HEK293 (cell line): ENCODE measurements around the gene MLN.

Experiments used
- GLI4 ChIP-seq: fragments of 450-650 bp; formaldehyde crosslinking; IDR thresholded peaks from 2 replicates; pipeline ENCODE4 v1.5.1; 2016; ENCODE audit warnings: missing biosample characterization, missing genetic modification characterization
- HOXA7 ChIP-seq: sonication (generic); formaldehyde crosslinking; IDR thresholded peaks from 2 replicates; pipeline ENCODE4 v1.8.1; 2022; ENCODE audit warnings: missing genetic modification reagents, borderline replicate concordance
- KLF10 ChIP-seq: fragments of 450-650 bp; IDR thresholded peaks from 2 replicates; pipeline ENCODE4 v1.5.1; 2018; ENCODE audit warnings: missing biosample characterization, mild to moderate bottlenecking, missing genetic modification characterization
- KLF8 ChIP-seq: fragments of 450-650 bp; formaldehyde crosslinking; IDR thresholded peaks from 2 replicates; pipeline ENCODE4 v1.5.1; 2016; ENCODE audit warnings: missing biosample characterization, missing genetic modification characterization
- REPIN1 ChIP-seq: fragments of 450-650 bp; formaldehyde crosslinking; IDR thresholded peaks from 2 replicates; pipeline ENCODE4 v1.5.1; 2017; ENCODE audit warnings: missing biosample characterization, missing genetic modification characterization, low read depth
- SALL2 ChIP-seq: fragments of 450-650 bp; formaldehyde crosslinking; IDR thresholded peaks from 2 replicates; pipeline ENCODE4 v1.5.0; 2017; ENCODE audit warnings: missing biosample characterization, mild to moderate bottlenecking, missing genetic modification characterization, borderline replicate concordance
- WT1 ChIP-seq: fragments of 450-650 bp; formaldehyde crosslinking; IDR thresholded peaks from 2 replicates; pipeline ENCODE4 v1.5.1; 2016; ENCODE audit warnings: missing biosample characterization, missing genetic modification characterization
- YY2 ChIP-seq: fragments of 450-650 bp; formaldehyde crosslinking; IDR thresholded peaks from 2 replicates; pipeline ENCODE4 v1.5.1; 2016; ENCODE audit warnings: missing biosample characterization, missing genetic modification characterization
- ZBTB48 ChIP-seq: fragments of 450-650 bp; formaldehyde crosslinking; IDR thresholded peaks from 2 replicates; pipeline ENCODE4 v1.5.1; 2016; ENCODE audit warnings: missing biosample characterization, missing genetic modification characterization
- ZBTB7A ChIP-seq: fragments of 450-650 bp; formaldehyde crosslinking; IDR thresholded peaks from 2 replicates; pipeline ENCODE4 v1.5.1; 2016; ENCODE audit warnings: low read depth, missing biosample characterization, missing genetic modification characterization
- ZFP3 ChIP-seq: fragments of 450-650 bp; formaldehyde crosslinking; IDR thresholded peaks from 2 replicates; pipeline ENCODE4 v1.5.1; 2016; ENCODE audit warnings: low read depth, missing biosample characterization, missing genetic modification characterization
- ZFP37 ChIP-seq: fragments of 450-650 bp; formaldehyde crosslinking; IDR thresholded peaks from 2 replicates; pipeline ENCODE4 v1.5.1; 2016; ENCODE audit warnings: missing biosample characterization, missing genetic modification characterization
- ZFP69B ChIP-seq: fragments of 450-650 bp; formaldehyde crosslinking; IDR thresholded peaks from 2 replicates; pipeline ENCODE4 v1.5.1; 2016; ENCODE audit warnings: missing biosample characterization, missing genetic modification characterization
- ZNF112 ChIP-seq: fragments of 450-650 bp; formaldehyde crosslinking; IDR thresholded peaks from 2 replicates; pipeline ENCODE4 v1.5.0; 2017; ENCODE audit warnings: missing biosample characterization, missing genetic modification characterization
- ZNF121 ChIP-seq: fragments of 450-650 bp; formaldehyde crosslinking; IDR thresholded peaks from 2 replicates; pipeline ENCODE4 v1.5.1; 2016; ENCODE audit warnings: missing biosample characterization, missing genetic modification characterization
- ZNF132 ChIP-seq: fragments of 450-650 bp; formaldehyde crosslinking; IDR thresholded peaks from 2 replicates; pipeline ENCODE4 v1.5.1; 2017; ENCODE audit warnings: missing biosample characterization, missing genetic modification characterization, borderline replicate concordance
- ZNF140 ChIP-seq: fragments of 450-650 bp; formaldehyde crosslinking; IDR thresholded peaks from 2 replicates; pipeline ENCODE4 v1.5.1; 2016; ENCODE audit warnings: missing biosample characterization, missing genetic modification characterization
- ZNF146 ChIP-seq: fragments of 450-650 bp; formaldehyde crosslinking; IDR thresholded peaks from 2 replicates; pipeline ENCODE4 v1.5.1; 2016; ENCODE audit warnings: missing biosample characterization, missing genetic modification characterization
- ZNF155 ChIP-seq: fragments of 450-650 bp; formaldehyde crosslinking; IDR thresholded peaks from 2 replicates; pipeline ENCODE4 v1.5.1; 2016; ENCODE audit warnings: missing biosample characterization, missing genetic modification characterization
- ZNF302 ChIP-seq: fragments of 450-650 bp; formaldehyde crosslinking; IDR thresholded peaks from 2 replicates; pipeline ENCODE4 v1.5.1; 2016; ENCODE audit warnings: missing biosample characterization, missing genetic modification characterization, low read depth
- ZNF350 ChIP-seq: fragments of 450-650 bp; formaldehyde crosslinking; IDR thresholded peaks from 2 replicates; pipeline ENCODE4 v1.5.0; 2017; ENCODE audit warnings: missing biosample characterization, mild to moderate bottlenecking, missing genetic modification characterization
- ZNF354C ChIP-seq: fragments of 450-650 bp; formaldehyde crosslinking; IDR thresholded peaks from 2 replicates; pipeline ENCODE4 v1.5.1; 2016; ENCODE audit warnings: missing biosample characterization, missing genetic modification characterization, low read depth, borderline replicate concordance
- ZNF558 ChIP-seq: fragments of 450-650 bp; formaldehyde crosslinking; IDR thresholded peaks from 2 replicates; pipeline ENCODE4 v1.5.1; 2016; ENCODE audit warnings: missing biosample characterization, missing genetic modification characterization
- ZNF747 ChIP-seq: fragments of 450-650 bp; formaldehyde crosslinking; IDR thresholded peaks from 2 replicates; pipeline ENCODE4 v1.5.1; 2016; ENCODE audit warnings: missing biosample characterization, missing genetic modification characterization
- ZSCAN16 ChIP-seq: fragments of 450-650 bp; formaldehyde crosslinking; IDR thresholded peaks from 2 replicates; pipeline ENCODE4 v1.5.1; 2016; ENCODE audit warnings: missing biosample characterization, missing genetic modification characterization
- TF ChIP-seq, protein P1 (sequence below): fragments of 450-650 bp; formaldehyde crosslinking; IDR thresholded peaks from 2 replicates; pipeline ENCODE4 v1.5.1; 2016; ENCODE audit warnings: missing biosample characterization, missing genetic modification characterization
- TF ChIP-seq, protein P2 (sequence below): fragments of 450-650 bp; formaldehyde crosslinking; IDR thresholded peaks from 2 replicates; pipeline ENCODE4 v1.5.1; 2016; ENCODE audit warnings: missing biosample characterization, missing genetic modification characterization, low read depth
- TF ChIP-seq, protein P3 (sequence below): fragments of 450-650 bp; formaldehyde crosslinking; IDR thresholded peaks from 2 replicates; pipeline ENCODE4 v1.5.1; 2016; ENCODE audit warnings: missing biosample characterization, missing genetic modification characterization
- TF ChIP-seq, protein P4 (sequence below): fragments of 450-650 bp; formaldehyde crosslinking; IDR thresholded peaks from 2 replicates; pipeline ENCODE4 v1.5.1; 2017; ENCODE audit warnings: missing biosample characterization, missing genetic modification characterization
- TF ChIP-seq, protein P5 (sequence below): fragments of 450-650 bp; formaldehyde crosslinking; IDR thresholded peaks from 2 replicates; pipeline ENCODE4 v1.5.1; 2016; ENCODE audit warnings: missing biosample characterization, missing genetic modification characterization
- TF ChIP-seq, protein P6 (sequence below): fragments of 450-650 bp; IDR thresholded peaks from 2 replicates; pipeline ENCODE4 v1.5.1; 2018; ENCODE audit warnings: missing biosample characterization, missing genetic modification characterization

The MLN gene

DNA sequence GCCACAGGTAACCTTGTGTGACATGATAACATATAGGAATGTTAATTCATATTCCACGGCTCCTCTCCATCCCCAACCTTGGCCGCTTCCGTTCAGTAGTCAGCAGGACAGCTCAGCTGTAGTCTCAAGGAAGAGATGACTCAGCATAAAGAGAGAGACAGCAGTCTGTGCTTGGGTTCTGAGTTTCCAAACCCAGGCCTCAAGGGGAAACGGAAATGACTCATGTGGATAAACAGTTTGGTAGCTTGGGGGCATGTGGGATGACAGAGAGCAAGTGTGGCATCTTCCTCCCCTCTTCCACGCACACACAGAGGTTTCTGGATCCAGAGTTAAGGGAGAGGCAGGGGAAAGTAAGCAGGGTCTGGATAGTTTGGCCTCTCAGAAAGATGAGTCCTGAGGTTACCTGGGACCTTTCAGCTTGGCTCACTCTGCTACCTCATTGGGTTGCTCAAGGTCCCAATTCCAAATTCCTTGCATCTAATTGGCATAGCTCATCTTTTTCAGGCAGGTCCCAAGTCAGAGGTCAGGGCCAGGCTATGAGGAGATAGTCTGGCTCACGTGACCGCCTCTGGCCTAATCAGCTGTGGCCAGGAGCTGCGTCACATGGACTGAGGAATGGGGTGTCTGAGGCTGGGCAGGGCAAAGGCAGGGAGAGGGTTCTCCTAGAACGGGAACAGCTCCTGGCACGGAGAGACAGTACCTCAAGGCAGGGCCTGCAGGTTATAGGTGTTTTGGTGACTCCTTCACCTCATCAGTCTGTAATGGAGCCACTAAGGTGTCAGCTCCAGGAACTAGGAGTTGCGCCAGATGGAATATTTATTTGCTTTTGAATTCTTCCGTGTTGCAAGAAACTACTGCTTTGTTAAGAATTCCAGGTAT, 36.5 kb upstream of the MLN start (continued):
- TF ChIP-seq, protein P1, sequence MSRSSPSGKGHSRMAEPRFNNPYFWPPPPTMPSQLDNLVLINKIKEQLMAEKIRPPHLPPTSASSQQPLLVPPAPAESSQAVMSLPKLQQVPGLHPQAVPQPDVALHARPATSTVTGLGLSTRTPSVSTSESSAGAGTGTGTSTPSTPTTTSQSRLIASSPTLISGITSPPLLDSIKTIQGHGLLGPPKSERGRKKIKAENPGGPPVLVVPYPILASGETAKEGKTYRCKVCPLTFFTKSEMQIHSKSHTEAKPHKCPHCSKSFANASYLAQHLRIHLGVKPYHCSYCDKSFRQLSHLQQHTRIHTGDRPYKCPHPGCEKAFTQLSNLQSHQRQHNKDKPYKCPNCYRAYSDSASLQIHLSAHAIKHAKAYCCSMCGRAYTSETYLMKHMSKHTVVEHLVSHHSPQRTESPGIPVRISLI (tag by site-specific recombination), result no peak
- TF ChIP-seq ZFP69B, result peak; percentile 59; the same call in 1 of the 2 replicates
- no peak for TF ChIP-seq ZSCAN16 (tag by site-specific recombination)
- TF ChIP-seq GLI4 (tag by site-specific recombination), result no peak
- TF ChIP-seq ZNF132 (tag by site-specific recombination), result no peak
- peak; percentile 34; the same call in 1 of the 2 replicates for TF ChIP-seq ZBTB48 (tag by site-specific recombination)
- no peak for TF ChIP-seq ZNF112
- TF ChIP-seq ZBTB7A (tag by site-specific recombination), result no peak
- TF ChIP-seq, protein P2, sequence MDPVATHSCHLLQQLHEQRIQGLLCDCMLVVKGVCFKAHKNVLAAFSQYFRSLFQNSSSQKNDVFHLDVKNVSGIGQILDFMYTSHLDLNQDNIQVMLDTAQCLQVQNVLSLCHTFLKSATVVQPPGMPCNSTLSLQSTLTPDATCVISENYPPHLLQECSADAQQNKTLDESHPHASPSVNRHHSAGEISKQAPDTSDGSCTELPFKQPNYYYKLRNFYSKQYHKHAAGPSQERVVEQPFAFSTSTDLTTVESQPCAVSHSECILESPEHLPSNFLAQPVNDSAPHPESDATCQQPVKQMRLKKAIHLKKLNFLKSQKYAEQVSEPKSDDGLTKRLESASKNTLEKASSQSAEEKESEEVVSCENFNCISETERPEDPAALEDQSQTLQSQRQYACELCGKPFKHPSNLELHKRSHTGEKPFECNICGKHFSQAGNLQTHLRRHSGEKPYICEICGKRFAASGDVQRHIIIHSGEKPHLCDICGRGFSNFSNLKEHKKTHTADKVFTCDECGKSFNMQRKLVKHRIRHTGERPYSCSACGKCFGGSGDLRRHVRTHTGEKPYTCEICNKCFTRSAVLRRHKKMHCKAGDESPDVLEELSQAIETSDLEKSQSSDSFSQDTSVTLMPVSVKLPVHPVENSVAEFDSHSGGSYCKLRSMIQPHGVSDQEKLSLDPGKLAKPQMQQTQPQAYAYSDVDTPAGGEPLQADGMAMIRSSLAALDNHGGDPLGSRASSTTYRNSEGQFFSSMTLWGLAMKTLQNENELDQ, result no peak
- no peak for TF ChIP-seq REPIN1 (tag by site-specific recombination)
- TF ChIP-seq YY2 (tag by site-specific recombination), result no peak
- peak; percentile 43; the same call in 1 of the 2 replicates for TF ChIP-seq KLF10
- TF ChIP-seq, protein P3, sequence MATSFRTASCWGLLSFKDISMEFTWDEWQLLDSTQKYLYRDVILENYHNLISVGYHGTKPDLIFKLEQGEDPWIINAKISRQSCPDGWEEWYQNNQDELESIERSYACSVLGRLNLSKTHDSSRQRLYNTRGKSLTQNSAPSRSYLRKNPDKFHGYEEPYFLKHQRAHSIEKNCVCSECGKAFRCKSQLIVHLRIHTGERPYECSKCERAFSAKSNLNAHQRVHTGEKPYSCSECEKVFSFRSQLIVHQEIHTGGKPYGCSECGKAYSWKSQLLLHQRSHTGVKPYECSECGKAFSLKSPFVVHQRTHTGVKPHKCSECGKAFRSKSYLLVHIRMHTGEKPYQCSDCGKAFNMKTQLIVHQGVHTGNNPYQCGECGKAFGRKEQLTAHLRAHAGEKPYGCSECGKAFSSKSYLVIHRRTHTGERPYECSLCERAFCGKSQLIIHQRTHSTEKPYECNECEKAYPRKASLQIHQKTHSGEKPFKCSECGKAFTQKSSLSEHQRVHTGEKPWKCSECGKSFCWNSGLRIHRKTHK (tag by site-specific recombination), result no peak
- TF ChIP-seq, protein P4, sequence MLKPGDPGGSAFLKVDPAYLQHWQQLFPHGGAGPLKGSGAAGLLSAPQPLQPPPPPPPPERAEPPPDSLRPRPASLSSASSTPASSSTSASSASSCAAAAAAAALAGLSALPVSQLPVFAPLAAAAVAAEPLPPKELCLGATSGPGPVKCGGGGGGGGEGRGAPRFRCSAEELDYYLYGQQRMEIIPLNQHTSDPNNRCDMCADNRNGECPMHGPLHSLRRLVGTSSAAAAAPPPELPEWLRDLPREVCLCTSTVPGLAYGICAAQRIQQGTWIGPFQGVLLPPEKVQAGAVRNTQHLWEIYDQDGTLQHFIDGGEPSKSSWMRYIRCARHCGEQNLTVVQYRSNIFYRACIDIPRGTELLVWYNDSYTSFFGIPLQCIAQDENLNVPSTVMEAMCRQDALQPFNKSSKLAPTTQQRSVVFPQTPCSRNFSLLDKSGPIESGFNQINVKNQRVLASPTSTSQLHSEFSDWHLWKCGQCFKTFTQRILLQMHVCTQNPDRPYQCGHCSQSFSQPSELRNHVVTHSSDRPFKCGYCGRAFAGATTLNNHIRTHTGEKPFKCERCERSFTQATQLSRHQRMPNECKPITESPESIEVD (tag by site-specific recombination), result no peak
- TF ChIP-seq ZNF747 (tag by site-specific recombination), result no peak
- TF ChIP-seq ZNF140 (tag by site-specific recombination), result no peak
- TF ChIP-seq, protein P5, sequence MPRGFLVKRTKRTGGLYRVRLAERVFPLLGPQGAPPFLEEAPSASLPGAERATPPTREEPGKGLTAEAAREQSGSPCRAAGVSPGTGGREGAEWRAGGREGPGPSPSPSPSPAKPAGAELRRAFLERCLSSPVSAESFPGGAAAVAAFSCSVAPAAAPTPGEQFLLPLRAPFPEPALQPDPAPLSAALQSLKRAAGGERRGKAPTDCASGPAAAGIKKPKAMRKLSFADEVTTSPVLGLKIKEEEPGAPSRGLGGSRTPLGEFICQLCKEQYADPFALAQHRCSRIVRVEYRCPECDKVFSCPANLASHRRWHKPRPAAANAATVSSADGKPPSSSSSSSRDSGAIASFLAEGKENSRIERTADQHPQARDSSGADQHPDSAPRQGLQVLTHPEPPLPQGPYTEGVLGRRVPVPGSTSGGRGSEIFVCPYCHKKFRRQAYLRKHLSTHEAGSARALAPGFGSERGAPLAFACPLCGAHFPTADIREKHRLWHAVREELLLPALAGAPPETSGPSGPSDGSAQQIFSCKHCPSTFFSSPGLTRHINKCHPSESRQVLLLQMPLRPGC (tag by site-specific recombination), result peak; percentile 45; the same call in 1 of the 2 replicates
- no peak for TF ChIP-seq ZNF121
- TF ChIP-seq, protein P6, sequence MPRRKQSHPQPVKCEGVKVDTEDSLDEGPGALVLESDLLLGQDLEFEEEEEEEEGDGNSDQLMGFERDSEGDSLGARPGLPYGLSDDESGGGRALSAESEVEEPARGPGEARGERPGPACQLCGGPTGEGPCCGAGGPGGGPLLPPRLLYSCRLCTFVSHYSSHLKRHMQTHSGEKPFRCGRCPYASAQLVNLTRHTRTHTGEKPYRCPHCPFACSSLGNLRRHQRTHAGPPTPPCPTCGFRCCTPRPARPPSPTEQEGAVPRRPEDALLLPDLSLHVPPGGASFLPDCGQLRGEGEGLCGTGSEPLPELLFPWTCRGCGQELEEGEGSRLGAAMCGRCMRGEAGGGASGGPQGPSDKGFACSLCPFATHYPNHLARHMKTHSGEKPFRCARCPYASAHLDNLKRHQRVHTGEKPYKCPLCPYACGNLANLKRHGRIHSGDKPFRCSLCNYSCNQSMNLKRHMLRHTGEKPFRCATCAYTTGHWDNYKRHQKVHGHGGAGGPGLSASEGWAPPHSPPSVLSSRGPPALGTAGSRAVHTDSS (tag by site-specific recombination), result no peak
- no peak for TF ChIP-seq ZNF354C (tag by site-specific recombination)
- TF ChIP-seq WT1 (tag by site-specific recombination), result peak; percentile 70
- TF ChIP-seq ZNF146 (tag by site-specific recombination), result no peak
- TF ChIP-seq ZNF302 (tag by site-specific recombination), result no peak
- TF ChIP-seq HOXA7 (CRISPR knock-in tag), result no peak
- TF ChIP-seq KLF8, result no peak
- TF ChIP-seq SALL2 (tag by site-specific recombination), result no peak
- TF ChIP-seq ZFP37 (tag by site-specific recombination), result no peak
- 0 out of 2 replicates have a peak, but pooled peaks have one; percentile 15 for TF ChIP-seq ZNF155 (tag by site-specific recombination)
- TF ChIP-seq ZNF558, result no peak
- TF ChIP-seq ZNF350 (tag by site-specific recombination), result no peak
- TF ChIP-seq ZFP3 (tag by site-specific recombination), result no peak
